ENCODE data around the gene PGLYRP2. TPM values are rescaled to one million over a fixed set of nuclear protein-coding genes. Genes with fewer than 3 reads are reported as not detected.
A peak's percentile ranks its signal among the peaks of the same experiment; 100 is the strongest.

PGLYRP2 gene
- total and polyA plus RNA-seq, 9 of the 15 experiments (the other 6 are each of a cell fraction or from before 2014, with no cell fraction given), result not detected

DNA sequence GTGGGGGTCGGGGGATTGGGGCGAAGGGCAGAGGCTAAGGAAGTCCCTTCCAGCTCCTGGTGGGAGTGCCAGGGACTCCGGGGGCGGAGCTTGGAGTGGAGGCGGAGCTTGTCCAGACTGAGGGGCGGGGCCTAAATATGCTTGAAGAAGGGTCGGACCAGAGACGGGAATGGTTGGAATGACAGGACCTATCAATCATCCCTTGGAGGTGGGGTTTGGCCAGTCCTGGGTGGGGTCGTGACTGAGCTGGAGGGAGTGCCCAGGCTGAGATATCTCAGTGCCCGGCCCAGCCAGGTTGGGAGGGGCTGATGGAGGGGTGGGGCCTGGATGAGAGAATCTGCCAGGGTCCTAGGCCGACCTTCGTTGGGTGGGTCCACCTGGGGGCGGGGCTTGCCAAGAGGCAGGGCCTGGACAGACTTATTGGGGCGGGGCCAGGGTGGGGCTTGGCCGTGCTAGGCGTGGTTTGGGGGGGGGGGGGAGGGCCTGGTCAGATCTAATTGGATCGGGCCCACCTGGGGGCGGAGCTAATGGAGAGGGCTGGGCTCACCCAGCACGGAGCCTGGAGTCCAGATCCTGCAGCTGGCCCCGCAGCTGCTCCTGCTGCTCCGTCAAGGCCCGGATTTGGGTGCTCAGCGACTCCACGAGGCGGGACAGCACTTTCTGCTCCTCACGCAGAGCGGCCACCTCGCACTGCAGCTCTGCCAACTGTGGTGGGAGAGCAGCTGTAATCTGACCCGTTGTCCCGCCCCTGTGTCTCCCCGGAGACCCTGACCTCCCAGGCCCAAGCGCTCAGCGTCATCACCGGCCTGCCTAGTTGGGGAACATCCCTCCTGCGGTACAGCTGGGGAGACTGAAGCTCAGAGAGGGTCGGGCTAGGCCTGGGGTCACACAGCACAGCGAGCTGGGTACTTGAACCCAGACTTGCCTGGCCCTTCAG lies 26.9 kb downstream of the PGLYRP2 start (continued):
- TF ChIP-seq, protein P1, sequence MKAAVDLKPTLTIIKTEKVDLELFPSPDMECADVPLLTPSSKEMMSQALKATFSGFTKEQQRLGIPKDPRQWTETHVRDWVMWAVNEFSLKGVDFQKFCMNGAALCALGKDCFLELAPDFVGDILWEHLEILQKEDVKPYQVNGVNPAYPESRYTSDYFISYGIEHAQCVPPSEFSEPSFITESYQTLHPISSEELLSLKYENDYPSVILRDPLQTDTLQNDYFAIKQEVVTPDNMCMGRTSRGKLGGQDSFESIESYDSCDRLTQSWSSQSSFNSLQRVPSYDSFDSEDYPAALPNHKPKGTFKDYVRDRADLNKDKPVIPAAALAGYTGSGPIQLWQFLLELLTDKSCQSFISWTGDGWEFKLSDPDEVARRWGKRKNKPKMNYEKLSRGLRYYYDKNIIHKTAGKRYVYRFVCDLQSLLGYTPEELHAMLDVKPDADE (conservative IDR thresholded peaks at IDR 0.05; ENCODE audit: control insufficient read depth, low read depth, low read length), result no peak; the same call in 1 of the 2 replicates
- TF ChIP-seq POLR2B (IDR thresholded peaks at IDR 0.05; ENCODE audit: low read depth, partially characterized antibody) (no peak), ZFP36 (IDR thresholded peaks at IDR 0.05; ENCODE audit: low read depth, low read length, partially characterized antibody) (peak; percentile 93), NFE2L1 (tag; IDR thresholded peaks at IDR 0.05; ENCODE audit: borderline replicate concordance, low read depth) (no peak), JUND (IDR thresholded peaks at IDR 0.05; ENCODE audit: borderline replicate concordance, low read depth, low read length) (0 out of 2 replicates have a peak, but pooled peaks have one; percentile 17), JUND (tag; IDR thresholded peaks at IDR 0.05; ENCODE audit: borderline replicate concordance, low read depth, low read length) (no peak), TSHZ1 (CRISPR knock-in tag; IDR thresholded peaks at IDR 0.05) (no peak), ARID1B (IDR thresholded peaks at IDR 0.05) (no peak), CBFA2T2 (conservative IDR thresholded peaks at IDR 0.05) (no peak), ZFX (CRISPR knock-in tag; IDR thresholded peaks at IDR 0.05) (peak; percentile 72), HSF4 (CRISPR knock-in tag; IDR thresholded peaks at IDR 0.05; ENCODE audit: borderline replicate concordance) (no peak), ZNF75A (CRISPR knock-in tag; IDR thresholded peaks at IDR 0.05) (no peak), TCF3 (CRISPR knock-in tag; IDR thresholded peaks at IDR 0.05) (peak; percentile 4; the same call in 1 of the 2 replicates), DPF2 (IDR thresholded peaks at IDR 0.05) (peak; percentile 20; the same call in 1 of the 2 replicates), ZNF707 (CRISPR knock-in tag; conservative IDR thresholded peaks at IDR 0.05) (no peak)
- TF ChIP-seq, protein P2, sequence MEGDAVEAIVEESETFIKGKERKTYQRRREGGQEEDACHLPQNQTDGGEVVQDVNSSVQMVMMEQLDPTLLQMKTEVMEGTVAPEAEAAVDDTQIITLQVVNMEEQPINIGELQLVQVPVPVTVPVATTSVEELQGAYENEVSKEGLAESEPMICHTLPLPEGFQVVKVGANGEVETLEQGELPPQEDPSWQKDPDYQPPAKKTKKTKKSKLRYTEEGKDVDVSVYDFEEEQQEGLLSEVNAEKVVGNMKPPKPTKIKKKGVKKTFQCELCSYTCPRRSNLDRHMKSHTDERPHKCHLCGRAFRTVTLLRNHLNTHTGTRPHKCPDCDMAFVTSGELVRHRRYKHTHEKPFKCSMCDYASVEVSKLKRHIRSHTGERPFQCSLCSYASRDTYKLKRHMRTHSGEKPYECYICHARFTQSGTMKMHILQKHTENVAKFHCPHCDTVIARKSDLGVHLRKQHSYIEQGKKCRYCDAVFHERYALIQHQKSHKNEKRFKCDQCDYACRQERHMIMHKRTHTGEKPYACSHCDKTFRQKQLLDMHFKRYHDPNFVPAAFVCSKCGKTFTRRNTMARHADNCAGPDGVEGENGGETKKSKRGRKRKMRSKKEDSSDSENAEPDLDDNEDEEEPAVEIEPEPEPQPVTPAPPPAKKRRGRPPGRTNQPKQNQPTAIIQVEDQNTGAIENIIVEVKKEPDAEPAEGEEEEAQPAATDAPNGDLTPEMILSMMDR (IDR thresholded peaks at IDR 0.05 in 2 of 3, conservative IDR thresholded peaks at IDR 0.05 in 1 of 3; ENCODE audit: insufficient read depth in 2 of 3, low read depth in 1 of 3, low read length in 3 of 3), result no peak
